Measurements from ENCODE around the gene ZNF280B.
"Not testable (repeated sequence)": the region's sequence is repeated elsewhere in the genome, so short reads cannot be mapped to it uniquely, and the experiment has no call there.

Gene ZNF280B

DNA sequence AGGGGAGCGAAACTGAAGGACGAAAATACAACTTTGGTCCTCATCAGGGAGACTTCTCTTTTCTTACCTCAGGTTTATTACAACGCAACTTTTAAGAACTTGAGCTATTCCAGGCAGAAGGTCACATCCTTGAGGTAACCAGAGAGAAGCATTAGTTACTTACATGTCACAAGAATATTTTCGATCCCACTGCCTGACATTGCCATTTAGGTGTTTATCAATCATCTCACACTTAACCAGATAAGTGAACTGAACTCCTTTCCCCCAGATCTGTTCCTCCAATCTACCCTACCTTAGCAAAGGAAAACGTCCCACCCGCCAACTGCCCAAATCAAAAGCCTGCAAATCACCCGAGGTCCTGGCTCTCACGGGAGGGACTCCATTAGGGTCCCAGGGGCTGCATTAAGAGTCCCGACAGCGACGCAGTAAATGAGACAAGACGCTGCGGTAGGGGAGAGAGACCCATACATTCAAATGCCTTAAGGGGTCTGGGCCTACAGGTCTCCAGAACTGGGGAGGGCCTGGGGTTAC lies 734 bp downstream of the ZNF280B start:
- DNase-seq (ENCODE audit: low spot score), result no peak

DNA sequence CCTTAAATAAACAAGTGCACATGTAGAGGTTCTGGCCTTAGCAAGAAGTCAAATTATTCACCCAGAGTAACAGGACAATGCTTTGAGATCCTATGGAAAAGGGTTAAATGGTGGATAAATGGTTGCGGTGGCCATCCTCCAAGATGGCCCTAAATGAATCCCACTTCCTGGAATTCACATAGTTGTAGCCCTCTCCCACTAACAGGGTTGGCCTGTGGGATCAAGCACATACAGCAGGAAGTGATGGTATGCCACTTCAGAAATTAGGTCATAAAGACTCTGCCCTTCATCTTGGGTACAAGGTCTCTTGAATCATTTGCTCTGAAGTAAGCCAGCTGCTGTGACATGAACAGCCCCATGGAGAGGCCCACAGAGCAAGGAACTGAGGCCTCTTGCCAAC lies 1.8 kb downstream of the ZNF280B start:
- no peak for DNase-seq (ENCODE audit: low spot score)

DNA sequence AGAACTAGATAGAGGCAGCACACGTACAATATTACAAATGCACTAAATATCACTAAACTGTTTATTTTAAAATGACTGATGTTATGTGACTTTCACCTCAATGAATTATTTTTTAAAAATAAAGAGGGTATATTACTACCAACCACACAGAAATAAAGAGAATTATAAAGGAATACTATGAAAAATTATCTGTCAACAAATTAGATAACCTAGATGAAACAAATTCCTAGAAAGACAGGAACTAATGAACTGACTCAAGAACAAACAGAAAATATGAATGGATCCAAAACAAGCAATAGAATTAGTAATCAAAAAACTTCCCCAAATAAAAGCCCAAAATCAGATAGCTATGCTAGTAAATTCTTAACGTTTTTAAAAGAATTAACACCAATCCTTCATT lies 10.3 kb downstream of the ZNF280B start:
- DNase-seq (ENCODE audit: low spot score), result no peak

DNA sequence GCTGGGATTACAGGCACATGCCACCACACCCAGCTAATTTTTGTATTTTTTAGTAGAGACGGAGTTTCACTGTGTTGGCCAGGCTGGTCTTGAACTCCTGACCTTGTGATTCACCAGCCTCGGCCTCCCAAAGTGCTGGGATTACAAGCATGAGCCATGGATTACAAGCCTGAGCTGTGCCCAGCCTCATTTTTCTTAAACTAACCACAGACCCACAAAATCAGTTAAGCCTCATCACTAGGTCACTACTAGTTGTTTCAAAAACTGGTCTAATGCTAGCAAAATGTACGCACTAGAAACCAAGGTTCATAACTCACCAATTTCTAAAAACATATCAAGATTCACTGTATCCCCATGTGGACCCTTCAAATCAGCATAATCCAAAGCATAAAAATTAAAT lies 17.0 kb downstream of the ZNF280B start:
- DNase-seq (ENCODE audit: low spot score), result not testable (repeated sequence)

DNA sequence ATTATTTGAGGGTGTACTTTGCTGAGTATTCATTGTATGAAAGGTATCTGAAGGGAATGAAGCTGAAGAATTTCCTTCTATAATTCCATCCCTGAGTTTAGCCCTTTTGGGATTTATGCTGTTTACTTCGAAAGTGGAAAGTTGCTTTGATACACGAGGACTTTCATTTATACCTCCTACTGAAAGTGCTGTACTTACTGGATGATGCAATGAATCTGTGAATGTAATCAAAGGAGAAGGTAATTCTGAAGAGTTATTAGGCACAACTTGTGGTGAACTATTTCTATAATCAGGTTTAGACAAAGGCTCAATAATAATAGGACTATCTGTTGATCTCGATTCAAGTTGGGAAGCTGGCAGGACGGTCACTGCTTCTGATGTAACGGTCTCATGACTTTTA lies 19.8 kb downstream of the ZNF280B start:
- no peak for DNase-seq (ENCODE audit: low spot score)

DNA sequence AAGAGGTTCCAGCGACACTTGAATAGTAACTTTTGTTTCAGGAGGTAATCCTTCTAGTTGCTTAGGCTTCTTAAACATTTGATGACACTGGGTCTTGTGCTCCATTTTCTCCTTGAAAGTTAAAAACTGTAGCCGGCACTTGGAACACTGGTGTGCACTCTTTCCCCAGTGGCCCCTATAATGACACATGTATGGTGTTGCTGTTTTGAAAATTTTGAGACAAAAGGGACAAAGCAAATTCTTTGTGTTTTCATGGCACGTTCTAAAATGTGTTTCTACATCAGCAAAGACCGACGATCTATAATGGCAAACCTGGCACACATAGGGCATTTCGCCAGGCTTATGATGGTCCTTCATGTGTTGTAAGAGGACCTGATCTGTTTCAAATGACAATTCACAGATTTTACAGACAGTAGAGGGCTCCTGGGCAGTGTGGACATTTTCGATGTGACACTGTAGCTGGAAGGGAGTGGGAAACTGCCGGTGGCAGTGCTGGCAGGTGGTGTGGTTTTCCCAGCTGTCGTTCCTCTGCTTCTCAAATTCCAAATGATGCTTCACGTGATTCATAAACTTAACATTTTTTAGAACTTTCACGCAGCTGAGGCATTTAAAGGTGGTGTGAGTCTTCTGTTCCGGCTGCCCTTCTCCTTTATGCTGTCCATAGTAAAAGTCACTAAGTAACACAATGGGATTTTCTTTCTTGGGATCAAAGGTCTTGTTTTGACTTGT lies 20.5 kb downstream of the ZNF280B start:
- DNase-seq (ENCODE audit: low spot score), result no peak

DNA sequence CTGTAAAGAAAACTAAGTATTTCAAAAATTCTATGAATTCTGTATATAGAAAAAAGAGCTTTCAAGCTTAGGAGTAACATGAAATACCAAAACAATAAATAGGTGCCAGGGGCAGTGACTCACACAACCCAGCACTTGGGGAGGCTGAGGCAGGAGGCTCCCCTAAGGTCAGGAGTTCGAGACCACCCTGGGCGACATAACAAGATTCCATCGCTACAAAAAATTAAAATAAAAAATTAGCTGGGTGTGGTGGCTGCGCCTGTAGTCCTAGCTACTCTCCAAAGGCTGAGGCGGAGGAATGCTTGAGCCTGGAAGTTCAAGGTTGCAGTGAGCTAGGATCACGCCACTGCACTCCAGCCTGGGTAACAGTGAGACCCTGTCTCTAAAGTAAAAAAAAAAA lies 21.5 kb downstream of the ZNF280B start:
- no peak for DNase-seq (ENCODE audit: low spot score)

DNA sequence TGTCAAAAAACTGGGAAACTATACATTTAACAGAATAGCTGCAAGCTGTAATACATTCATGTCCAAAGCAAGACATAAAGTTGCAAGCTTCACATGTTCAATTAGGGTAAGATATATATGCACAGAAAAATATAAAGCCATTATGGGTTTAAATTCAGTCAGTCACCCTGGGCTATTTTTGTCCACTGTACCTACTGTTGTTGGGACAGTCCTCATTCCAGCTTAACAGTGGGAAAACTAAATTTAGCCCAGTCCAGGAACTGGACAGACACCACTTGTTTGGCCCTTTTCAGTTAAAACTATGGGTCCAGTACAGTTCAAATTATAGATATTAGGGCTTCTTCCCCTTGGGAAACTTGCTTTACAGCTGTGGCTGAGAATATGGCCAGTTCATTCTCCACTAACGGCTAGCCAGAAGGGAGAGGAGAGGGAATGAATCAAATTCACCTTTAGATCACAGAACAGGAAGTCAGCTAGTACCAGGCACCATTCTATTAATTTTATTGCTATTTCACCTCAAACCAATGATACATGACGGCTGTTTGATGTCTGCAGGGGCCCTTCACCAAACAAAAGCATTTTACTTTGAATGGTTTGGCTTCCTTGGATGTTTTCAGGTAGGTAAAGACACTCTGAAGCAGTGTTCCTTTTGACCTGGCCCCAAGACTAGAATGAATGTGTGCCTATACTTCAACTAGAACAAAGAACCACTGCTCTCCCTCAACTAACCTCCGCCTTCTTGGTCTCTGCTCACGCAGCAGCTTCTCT lies 22.2 kb downstream of the ZNF280B start:
- no peak for DNase-seq (ENCODE audit: low spot score)

DNA sequence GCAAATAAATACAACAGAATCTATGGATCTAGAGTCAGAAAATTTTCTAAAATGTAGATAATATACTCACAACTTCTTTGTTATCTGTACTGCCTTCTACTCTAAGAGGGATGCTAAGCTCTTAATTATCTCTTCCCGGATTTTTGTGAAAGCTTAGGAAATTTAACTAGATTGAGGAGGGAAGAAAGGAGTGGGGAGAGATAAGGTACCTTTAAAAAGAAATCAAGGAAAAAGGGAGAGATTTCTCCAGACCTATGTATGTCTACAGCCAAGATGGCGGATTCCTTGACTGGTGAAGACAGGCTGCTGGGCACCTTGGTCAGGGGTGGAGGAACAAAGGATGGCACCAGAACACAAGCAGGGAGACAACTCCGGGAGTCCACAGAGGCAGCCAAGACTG lies 23.0 kb downstream of the ZNF280B start:
- no peak for DNase-seq (ENCODE audit: low spot score)

DNA sequence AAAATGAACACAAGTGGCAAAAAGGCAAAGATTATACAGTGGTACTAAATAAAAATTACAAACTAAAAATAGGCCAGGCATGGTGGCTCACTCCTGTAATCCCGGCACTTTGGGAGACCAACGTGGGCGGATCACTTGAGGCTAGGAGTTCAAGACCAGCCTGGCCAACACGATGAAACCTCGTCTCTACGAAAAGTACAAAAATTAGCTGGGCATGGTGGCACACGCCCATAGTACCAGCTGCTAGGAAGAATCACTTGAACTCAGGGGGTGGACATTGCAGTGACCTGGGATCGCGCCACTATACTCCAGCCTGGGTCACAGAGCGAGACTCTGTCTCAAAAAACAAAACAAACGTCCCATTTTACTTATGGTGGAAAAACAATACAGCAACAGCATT lies 24.5 kb downstream of the ZNF280B start:
- no peak for DNase-seq (ENCODE audit: low spot score)

DNA sequence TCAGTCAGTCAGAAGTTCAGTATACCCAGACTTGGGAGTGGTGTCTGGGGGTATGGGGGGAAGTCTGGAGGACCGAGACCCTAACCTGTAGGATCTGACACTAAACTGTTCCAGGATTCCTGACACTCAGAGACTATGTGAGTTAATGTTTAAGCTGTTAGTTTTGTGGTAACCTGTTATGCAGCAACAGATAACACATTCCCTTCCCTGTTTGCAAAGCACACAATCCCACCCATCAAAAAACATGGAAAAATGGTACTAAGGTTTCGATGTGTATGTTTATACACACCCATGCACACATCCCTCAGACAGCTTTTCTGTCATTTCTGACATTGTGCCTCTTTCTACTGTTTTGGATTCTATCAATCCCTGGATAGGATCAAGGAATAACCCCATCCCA lies 27.6 kb downstream of the ZNF280B start:
- no peak for DNase-seq (ENCODE audit: low spot score)

DNA sequence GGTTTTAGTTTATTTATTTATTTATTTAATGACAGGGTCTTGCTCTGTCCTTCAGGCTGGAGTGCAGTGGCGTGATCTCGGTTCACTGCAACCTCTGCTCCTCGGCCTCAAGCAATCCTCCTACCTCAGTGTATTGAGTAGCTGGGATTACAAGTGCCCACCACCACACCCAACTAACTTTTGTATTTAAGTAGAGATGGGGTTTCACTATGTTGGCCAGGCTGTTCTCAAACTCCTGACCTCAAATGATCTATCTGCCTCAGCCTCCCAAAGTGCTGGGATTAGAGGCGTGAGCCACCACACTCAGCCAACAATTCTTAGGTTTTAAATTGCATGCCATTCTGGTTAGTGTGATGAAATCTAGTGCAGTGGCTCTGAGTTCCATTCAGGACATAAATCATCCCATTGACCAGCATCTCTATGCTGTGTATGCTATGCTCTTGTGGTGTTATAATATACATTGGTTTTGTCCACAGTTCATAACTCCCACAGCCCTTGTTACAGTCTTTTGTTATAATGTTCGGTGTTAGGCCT lies 28.5 kb downstream of the ZNF280B start:
- no peak for DNase-seq (ENCODE audit: low spot score)

DNA sequence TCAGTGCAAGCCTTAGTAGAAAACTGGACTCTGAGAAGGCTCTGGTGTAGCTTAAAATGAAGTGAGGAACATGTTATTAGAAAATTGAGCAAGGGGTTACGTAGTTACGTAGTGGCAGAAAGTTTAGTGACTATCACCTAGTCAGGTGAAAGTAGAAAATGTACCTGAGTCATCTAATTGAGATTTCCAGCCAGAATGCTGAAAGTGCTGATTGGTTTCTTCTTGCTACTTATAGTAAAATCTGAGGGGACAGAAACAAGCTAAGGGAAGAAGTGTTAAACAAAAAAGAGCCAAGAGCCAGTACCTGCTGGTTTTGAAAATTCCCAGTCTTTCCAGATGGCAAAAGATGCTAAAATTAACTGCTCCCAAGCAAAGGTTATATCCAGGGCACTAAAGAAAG lies 29.4 kb downstream of the ZNF280B start:
- no peak for DNase-seq (ENCODE audit: low spot score)

DNA sequence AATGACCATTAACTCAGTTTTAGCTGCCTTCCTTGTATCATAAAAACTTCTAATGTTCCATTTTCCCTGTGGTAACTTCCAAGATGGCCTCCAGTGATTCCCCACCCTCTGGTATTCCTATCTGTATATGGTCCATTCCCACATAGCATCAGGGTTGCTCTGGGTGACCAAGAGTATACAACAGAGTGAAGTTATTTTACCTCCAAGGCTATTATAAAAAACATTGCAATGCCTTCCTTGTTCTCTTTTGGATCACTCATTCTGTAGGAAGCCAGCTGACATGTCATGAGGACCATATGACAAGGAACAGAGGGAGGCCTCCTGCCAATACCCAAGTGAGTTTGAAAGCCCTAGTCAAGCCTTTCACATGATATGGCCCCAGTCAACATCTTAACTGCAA lies 30.1 kb downstream of the ZNF280B start:
- no peak for DNase-seq (ENCODE audit: low spot score)

DNA sequence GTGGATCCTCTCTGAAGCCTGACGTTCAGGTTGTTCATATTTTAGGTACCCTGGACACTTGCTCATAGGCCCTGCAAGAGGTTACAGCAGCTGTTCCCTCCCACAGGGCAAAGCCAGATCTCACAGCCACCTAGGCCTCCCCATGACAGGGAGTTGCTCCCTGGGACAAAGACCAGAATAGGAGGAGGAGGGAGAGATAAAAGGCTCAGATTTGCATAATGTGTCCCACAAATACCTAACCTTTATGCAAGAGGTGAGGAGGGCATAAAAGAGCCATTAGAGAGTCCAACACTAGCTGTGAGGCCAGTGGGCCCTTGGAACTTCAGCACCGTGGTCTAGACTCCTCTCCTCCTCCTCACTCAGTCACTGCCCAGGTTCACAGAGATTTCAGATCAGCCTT lies 33.8 kb downstream of the ZNF280B start:
- DNase-seq (ENCODE audit: low spot score), result no peak

DNA sequence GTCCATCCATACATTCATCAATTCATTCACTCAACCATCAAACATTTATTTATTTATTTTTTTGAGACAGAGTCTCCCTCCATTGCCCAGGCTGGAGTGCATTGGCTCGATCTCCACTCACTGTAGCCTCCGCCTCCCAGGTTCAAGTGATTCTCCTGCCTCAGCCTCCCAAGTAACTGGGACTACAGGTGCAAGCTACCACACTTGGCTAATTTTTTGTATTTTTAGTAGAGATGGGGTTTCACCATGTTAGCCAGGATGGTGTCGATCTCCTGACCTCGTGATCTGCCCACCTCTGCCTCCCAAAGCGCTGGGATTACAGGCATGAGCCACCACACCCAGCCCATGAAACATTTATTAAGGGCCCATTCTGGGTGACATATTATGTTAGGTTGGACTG lies 37.4 kb downstream of the ZNF280B start:
- not testable (repeated sequence) for DNase-seq (ENCODE audit: low spot score)

DNA sequence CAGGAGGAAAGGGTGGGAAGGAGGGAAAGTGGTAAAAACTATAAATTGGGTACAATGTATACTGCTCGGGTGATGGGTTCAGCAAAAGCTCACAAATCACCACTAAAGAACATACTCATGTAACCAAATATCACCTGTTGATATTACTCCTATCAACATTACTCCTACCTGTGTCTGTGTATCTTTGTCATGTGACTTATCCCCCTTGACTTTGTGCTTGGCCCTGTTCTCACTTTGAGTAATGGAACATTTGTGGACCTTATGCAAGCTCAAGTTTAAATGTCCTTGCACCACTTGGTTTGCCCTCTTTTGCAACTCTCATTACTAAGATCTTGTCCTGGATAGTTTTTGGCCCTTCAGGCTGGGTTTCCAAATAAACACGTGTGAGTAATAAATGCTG lies 39.0 kb downstream of the ZNF280B start:
- no peak for DNase-seq (ENCODE audit: low spot score)

DNA sequence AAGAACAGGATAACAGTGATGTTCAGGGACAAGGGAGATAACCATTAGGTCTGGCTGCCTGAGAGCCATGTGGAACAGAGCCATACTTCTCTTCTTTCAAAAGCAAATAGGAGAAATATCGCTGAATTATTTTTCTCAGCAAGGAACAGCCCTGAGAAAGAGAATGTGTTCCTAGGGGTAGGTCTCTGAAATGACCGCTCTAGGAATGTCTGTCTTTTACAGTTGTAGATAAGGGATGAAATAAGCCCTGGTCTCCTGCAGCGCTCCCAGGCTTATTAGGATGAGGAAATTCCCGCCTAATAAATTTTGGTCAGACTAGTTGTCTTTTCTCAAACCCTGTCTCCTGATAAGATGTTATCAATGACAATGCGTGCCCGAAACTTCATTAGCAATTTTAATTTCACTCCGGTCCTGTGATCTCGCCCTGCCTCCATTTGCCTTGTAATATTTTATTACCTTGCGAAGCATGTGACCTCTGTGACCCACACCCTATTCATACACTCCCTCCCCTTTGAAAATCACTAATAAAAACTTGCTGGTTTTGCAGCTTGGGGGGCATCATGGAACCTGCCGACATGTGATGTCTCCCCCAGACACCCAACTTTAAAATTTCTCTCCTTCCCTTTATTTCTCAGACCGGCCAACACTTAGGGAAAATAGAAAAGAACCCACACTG lies 39.6 kb downstream of the ZNF280B start:
- DNase-seq (ENCODE audit: low spot score), result not testable (repeated sequence)

DNA sequence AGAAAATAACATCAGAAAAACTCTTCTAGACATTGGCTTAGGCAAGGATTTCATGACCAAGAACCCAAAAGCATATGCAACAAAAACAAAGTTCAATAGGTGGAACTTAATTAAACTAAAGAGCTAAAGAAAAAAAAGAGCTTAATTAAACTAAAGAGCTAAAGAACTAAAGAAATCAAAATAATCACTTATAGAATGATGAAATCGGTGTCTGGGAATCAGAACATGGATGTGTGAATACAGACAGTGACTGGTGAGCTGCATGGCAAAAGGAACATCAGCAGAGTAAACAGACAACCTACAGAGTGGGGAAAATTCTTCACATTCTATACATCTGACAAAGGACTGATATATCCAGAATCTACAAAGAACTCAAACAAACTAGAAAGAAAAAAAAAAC lies 41.4 kb downstream of the ZNF280B start:
- no peak for DNase-seq (ENCODE audit: low spot score)

DNA sequence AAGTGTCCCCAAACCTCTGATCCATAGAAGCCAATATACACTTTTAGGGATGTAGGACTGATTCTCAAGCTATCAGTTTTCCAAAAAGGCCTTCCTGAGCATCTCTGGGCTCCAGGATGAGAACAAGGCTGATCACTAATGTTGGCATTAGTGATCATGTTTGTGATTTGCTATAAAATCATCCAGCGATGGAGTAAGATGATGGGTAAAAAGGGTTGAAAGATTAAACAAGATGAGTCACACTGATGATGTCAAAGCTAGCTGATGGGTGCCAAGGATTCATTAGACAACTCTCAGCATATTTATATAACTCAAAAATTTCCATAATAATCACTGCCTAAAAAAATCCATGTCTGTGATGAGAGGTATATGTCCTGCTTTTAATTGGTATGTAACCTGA lies 42.8 kb downstream of the ZNF280B start:
- no peak for DNase-seq (ENCODE audit: low spot score)

DNA sequence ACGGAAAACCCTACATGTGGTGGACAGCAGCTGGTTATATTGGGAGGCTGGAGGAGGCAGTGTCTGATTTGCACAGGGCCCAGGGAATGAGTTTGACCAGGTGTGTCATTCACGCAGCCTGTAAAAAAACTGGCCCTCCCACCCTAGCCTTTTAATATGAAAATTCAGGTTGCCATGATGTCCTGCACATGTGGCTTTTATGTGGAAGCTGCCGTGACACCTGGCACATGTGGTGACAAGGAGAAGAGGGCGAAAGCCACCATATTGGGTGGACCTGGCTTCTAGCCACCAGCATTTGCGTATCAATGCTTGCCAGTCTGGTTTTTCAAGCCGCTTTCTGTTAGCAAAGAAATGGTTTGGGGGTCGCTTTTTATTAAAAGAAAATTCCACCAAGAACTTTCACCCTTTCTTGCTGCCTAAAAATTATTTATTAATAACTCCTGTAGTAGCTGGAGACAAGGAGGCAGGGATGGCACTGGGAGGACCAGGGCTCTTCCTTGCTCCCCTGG lies 43.4 kb downstream of the ZNF280B start:
- no peak for DNase-seq (ENCODE audit: low spot score)

DNA sequence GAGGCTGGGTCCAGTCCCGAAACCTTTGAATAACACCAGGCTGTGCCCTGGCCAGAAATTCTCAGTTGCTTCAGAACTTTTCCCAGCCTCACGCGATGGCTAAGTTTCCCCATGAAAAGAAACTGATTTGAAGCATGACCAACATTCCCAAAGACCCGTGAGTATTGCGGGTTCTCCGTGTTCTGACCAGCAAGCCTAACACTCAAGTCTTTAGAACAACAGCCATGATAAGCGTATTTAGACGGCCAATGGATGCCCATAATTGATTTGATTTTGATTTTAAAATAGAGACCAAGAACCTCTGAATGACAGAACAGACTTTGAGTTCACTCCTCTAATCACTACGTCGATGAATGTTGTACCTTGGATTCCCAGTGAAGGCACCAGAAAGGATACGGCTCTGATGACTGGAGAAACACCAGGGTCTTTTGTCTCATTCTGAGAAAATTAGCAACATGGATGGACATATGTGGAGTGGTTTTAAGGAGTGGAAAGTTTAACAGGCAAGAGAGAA lies 43.9 kb downstream of the ZNF280B start:
- DNase-seq (ENCODE audit: low spot score), result no peak
